CD4-positive, alpha-beta T cell treated with Interleukin-15 for 1 hour (primary cell): ENCODE results near the gene MYO1C.
"Not testable (repeated sequence)": the region's sequence is repeated elsewhere in the genome, so short reads cannot be mapped to it uniquely, and the experiment has no call there.

Source experiments
- DNase-seq: peaks from one replicate; pipeline ENCODE4 v3.0.0-alpha.2; 2020

Gene MYO1C

GRCh38 chr17:1492249-1493206, at the start of gene MYO1C:
MYO1C (minus strand) TSS chr17:1492686; CDS start chr17:1492487, 199 bp downstream.
- no peak for DNase-seq

- no peak for DNase-seq
Observed at GRCh38 chr17:1541367-1541904, 49.0 kb upstream of the MYO1C start.

- DNase-seq: no peak
Observed at GRCh38 chr17:1539811-1540210, 47.3 kb upstream of the MYO1C start.

GRCh38 chr17:1535737-1536136, 43.3 kb upstream of the MYO1C start:
- DNase-seq: no peak

- no peak for DNase-seq
Observed at GRCh38 chr17:1533661-1534325, 41.3 kb upstream of the MYO1C start.

- DNase-seq: peak; percentile 47
Observed at GRCh38 chr17:1532836-1533602, 40.5 kb upstream of the MYO1C start.

- no peak for DNase-seq
Observed at GRCh38 chr17:1529863-1530262, 37.4 kb upstream of the MYO1C start.

- DNase-seq: peak; percentile 24
Observed at GRCh38 chr17:1526876-1527275, 34.4 kb upstream of the MYO1C start.

GRCh38 chr17:1522626-1523025, 30.1 kb upstream of the MYO1C start:
- no peak for DNase-seq

- no peak for DNase-seq
Observed at GRCh38 chr17:1521086-1521640, 28.7 kb upstream of the MYO1C start.

GRCh38 chr17:1519678-1520077, 27.2 kb upstream of the MYO1C start:
- no peak for DNase-seq

- DNase-seq: no peak
Observed at GRCh38 chr17:1518410-1518809, 25.9 kb upstream of the MYO1C start.

- DNase-seq: peak; percentile 99
Observed at GRCh38 chr17:1516388-1517161, 24.1 kb upstream of the MYO1C start, which contains the start of gene INPP5K. INPP5K (minus strand) TSS chr17:1516612; CDS start chr17:1516499, 113 bp downstream.

GRCh38 chr17:1515640-1516387, 23.3 kb upstream of the MYO1C start:
- peak; percentile 71 for DNase-seq

- DNase-seq: no peak
Observed at GRCh38 chr17:1512351-1512750, 19.9 kb upstream of the MYO1C start.

GRCh38 chr17:1511756-1512321, 19.4 kb upstream of the MYO1C start:
- no peak for DNase-seq

GRCh38 chr17:1511290-1511689, 18.8 kb upstream of the MYO1C start:
- DNase-seq: no peak

GRCh38 chr17:1509290-1509881, 16.9 kb upstream of the MYO1C start:
- DNase-seq: no peak

GRCh38 chr17:1508709-1509108, 16.2 kb upstream of the MYO1C start:
- not testable (repeated sequence) for DNase-seq

- DNase-seq: no peak
Observed at GRCh38 chr17:1506649-1507267, 14.3 kb upstream of the MYO1C start.
